HUDEP-2 (cell line): ENCODE results near the gene POPDC3.
"Not testable (repeated sequence)": the region's sequence is repeated elsewhere in the genome, so short reads cannot be mapped to it uniquely, and the experiment has no call there.

ENCODE experiments used
- DNase-seq, 76 experiments: peaks; one replicate each; lab custom pipeline; 2025; ENCODE audit not compliant: unreplicated experiment in 76 of 76; lab: John Stamatoyannopoulos, UW

The POPDC3 gene

GRCh38 chr6:105179244-105180065 lies at the start of gene POPDC3:
POPDC3 (minus strand) TSS chr6:105180014; CDS start chr6:105161909, 18,105 bp downstream.
- DNase-seq: no peak

DNA sequence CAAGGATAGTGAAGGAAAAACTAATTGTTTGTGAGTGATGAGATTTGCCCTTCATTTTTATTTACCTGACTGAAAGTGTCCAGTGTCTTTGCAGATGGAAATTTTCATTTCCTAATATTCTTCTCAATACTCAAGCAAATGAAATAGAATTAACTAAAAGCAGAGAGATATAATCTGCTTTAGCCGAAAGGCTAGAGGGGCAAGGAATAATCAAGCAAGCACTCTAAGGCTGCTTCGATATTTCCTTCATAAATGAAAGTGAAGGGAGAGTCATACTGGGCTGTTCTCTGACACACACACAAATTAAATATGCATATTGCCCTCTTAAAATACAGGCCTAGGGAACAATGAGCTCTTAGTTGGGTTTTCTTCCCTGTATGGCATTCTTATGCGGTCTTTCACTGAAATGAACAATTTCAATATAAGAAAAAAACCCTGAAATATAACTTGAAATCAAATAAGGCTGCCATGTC lies 47.5 kb upstream of the POPDC3 start:
- DNase-seq: no peak

DNA sequence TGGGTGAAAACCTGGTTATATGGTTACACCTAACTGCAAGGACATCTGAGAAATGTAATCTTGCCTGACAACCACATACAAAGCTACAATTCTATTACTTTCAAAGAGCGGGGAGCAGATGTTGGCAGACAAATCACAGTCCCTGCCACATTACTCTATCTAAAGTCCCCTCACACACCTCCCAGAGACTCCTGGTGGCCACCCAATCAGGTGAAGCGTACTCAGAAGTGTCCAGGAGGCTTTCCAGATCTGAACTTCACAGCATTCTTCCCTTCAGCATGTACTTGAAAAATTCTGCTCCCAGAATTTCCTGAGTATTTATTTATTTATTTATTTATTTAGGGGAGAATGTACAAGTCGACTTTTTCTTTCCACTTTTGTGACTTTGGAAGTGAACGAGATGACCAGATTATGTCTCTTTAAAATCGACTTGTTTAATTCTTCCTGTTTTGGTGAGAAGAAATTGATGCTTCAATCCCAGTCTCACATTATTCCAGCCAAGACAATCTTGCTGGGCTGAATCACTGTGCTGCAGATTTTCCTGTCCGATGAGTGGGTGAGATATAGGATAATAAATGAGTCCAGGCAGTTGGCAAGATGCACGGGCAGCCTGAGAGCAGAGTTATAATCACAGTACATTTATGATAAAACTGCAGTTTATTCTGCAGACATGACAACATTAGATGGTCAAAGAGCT lies 46.9 kb upstream of the POPDC3 start:
- DNase-seq: no peak

DNA sequence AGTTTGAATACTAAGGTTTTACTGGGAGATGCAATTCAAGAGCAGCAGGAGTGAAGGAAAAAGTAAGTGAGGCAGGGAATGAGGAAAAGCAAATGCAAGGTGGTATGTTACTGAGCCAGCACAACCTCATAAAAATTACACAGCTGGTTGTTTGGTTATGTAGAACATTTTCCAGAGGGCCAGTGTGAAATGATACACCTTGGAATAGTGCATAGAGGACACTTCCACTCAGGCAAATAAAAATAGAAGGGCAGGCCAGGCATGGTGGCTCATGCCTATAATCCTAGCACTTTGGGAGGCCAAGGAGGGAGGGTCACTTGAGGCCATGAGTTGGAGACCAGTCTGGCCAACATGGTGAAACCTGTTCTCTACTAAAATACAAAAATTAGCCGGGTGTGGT lies 43.4 kb upstream of the POPDC3 start:
- DNase-seq: no peak

GRCh38 chr6:105221219-105221618 lies 41.4 kb upstream of the POPDC3 start:
- DNase-seq: not testable (repeated sequence)

- no peak for DNase-seq
Measured at GRCh38 chr6:105220186-105220585, 40.4 kb upstream of the POPDC3 start.

DNA sequence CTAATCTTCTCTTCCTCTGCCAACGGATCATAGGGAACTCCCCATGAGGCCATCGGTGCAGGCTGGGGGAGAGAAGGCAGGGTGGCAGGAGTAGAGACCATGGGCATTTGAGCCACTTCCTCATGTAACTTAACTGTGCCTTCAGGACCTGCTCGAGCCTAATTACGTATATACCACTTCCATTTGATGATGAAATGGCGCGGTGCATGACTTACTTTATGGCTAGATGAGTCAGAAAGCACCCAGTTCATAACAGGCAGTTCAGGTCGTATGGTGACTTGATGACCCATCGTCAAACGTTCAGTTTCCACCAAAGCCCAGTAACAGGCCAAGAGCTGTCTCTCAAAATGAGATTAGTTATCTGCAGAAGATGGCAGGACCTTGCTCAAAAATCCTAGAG lies 39.4 kb upstream of the POPDC3 start:
- DNase-seq: not testable (repeated sequence)

DNA sequence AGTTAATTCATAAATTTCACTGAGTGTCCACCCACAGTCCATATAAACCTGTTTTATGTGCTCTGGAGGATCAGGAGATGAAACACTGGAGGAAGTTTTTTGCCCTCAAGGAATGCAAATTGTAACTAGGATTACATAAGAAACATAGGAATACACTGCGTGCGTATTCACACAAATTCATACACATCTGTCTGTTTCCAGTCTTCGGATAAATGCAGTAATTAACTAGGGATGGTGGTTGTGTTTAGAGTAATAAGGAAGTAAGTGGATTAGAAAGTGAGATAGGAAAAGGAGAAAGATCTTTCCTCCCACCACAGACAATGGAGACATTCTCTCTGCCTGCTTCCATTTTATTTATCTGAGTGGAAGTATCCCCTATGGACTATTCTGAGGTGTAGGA lies 35.7 kb upstream of the POPDC3 start:
- DNase-seq: no peak

DNA sequence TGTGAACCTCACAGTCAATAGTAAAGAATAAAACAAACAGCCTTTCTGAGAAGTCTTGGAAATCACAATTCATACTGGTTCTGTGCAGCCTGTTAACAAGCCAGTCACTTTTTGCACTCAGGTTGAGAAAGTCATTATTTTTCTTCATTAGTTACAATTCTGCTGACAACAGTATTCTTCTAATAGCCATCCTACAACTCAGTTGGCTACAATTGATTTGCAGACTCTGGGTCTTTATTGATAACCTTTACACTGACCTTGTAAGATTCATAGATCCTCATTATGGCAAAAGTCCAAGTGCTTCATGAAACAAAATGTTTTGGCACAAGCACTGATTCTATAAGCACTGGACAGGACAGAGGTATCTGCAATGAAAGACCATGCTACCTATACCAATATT lies 34.9 kb upstream of the POPDC3 start:
- DNase-seq: no peak

- DNase-seq: no peak
Measured at GRCh38 chr6:105213272-105213671, 33.5 kb upstream of the POPDC3 start.

GRCh38 chr6:105212587-105212986 lies 32.8 kb upstream of the POPDC3 start:
- DNase-seq: no peak

- DNase-seq: no peak
Measured at GRCh38 chr6:105211831-105212230, 32.0 kb upstream of the POPDC3 start.

DNA sequence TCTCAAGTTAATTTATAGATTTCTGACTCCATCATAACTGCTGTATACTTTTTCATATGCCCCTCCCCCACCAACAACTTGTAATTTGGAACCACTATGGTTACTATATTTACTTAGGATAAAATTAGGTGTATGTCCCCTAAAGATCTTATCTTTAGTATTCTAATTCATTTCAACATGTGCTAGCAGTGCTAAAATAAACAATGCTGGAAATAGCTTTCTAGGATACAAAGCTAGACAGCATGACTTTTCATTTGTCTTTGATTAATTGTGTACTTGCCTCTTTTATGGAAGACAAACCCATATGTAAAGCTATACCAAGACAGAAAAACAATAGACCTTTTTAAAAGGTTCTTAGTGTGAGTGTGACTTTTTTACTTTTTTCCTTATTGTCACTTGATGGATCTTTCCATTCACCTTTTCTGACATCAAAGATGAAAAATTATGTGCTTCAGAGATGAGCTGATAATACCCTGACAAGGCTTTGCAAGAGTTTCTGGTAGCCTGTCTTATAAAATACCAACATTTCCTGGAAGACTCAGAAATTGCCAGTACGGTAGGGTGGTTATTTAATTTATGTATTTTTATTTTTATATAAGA lies 31.2 kb upstream of the POPDC3 start:
- DNase-seq: no peak

- no peak for DNase-seq
Measured at GRCh38 chr6:105209950-105210706, 30.3 kb upstream of the POPDC3 start.

DNA sequence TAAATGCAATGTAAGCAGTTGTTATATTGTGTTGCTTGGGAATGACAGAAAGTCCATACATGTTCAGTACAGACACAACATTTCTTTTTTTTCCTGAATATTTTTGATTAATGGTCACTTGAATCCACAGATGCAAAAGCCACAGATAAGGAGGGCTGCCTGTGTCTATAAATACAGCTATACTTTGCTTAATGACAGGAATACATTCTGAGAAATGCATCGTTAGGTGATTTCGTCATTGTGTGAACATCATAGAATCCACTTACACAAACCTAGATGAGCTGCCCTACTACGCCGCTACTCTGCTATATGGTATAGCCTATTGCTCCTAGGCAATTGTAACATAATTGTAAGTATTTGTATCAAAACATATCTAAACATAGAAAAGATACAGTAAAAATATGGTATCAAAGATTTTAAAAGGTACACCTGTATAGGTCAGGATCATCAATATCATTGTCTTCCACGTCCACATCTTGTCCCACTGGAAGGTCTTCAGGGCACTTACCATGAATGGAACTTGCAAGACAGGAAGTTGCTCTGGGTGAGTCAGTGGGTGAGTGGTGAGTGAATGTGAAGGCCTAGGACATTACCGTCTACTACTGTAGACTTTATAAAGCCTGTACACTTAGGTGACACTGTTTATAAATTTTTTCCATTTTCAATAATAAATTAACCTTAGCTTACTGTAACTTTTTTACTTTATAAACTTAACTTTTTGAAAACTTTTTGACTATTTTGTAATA lies 27.9 kb upstream of the POPDC3 start:
- DNase-seq: no peak

DNA sequence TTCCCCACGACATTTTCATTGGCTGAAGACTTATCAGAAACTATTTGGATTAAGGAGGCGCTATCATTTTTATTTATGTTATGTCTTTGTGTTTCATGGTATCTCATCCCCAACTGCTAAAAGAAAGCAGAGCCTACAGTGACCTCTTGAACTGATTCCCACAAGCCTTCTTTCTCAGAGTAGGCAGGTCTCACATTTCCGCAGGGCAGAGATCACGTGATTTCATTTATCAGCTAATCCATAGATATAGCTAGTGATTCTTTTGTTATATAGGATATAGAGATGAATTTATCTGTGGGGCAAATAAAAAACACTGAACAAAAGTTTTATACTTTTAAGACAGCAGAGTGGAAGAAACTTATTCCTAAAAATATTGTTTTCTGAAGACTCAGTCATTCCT lies 25.0 kb upstream of the POPDC3 start:
- no peak for DNase-seq

GRCh38 chr6:105204331-105204730 lies 24.5 kb upstream of the POPDC3 start:
- DNase-seq: no peak

- no peak for DNase-seq
Measured at GRCh38 chr6:105202486-105202885, 22.7 kb upstream of the POPDC3 start.

DNA sequence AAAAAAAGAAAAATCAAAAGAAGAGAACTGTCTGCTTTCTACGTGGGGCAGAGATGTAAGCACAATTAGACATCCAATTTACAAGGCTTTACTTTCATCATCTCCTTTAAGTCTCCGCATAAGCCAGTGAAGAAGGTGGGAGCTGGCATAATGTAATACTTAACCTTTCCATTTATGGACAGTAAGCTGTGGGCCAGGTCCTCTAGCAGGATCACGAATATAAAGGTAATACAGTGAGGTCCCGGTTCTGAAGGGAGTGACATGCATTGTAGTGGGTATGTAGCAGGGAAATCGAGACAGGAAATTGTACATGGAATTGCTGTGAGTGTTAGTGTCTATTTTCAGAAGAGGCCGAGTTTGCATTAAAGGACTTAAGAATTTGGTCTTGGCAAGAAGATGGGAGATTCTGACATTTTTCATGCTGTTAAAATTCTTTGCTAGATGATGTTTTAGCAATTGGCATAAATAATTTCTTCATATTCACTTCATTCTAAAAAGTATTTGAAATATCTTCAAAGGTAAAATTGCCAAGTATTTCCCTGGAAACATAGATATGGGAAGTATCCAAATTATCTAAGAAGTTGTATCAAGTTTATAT lies 20.4 kb upstream of the POPDC3 start:
- DNase-seq: no peak

GRCh38 chr6:105199711-105200110 lies 19.9 kb upstream of the POPDC3 start:
- no peak for DNase-seq
